A673 (cell line): ENCODE measurements around the gene PXDN. TPM values are rescaled to one million over a fixed set of nuclear protein-coding genes. Genes with fewer than 3 reads are reported as not detected.

Experiments
- BruUV-seq: library from RNA; stranded (reverse); fragments of 400-500 nt; replicated peaks from 2 replicates; lab custom pipeline; 2021; lab: Mats Ljungman, UMichigan
- CTCF ChIA-PET: fragments of 300-600 bp; sonication (Branson Sonifier 250); formaldehyde crosslinking; loops from one replicate; lab custom pipeline; 2022; ENCODE audit warnings: antibody characterized with exemption; lab: Charles Lee
- POLR2A ChIA-PET: fragments of 300-600 bp; sonication (Branson Sonifier 250); formaldehyde crosslinking; loops from one replicate; lab custom pipeline; 2022; ENCODE audit warnings: antibody characterized with exemption; ENCODE audit not compliant: low non-redundant PET; lab: Charles Lee
- DNase-seq: peaks from one replicate; pipeline ENCODE4 v3.0.0-alpha.2; 2015; ENCODE audit warnings: low spot score
- H3K27ac ChIP-seq: fragments of 200-600 bp; sonication (generic); 2 replicates; pipeline ENCODE4 v1.5.1; 2016; ENCODE audit warnings: mixed run types, low read depth, mild to moderate bottlenecking, mixed read lengths, antibody characterized with exemption, low read length; ENCODE audit not compliant: poor library complexity, severe bottlenecking
- H3K27me3 ChIP-seq: fragments of 200-600 bp; sonication (generic); replicated peaks from 2 replicates; pipeline ENCODE4 v1.6.1; 2017; ENCODE audit warnings: mixed run types, low read depth, mild to moderate bottlenecking, mixed read lengths, antibody characterized with exemption, low read length; ENCODE audit not compliant: insufficient read depth, poor library complexity
- H3K36me3 ChIP-seq: fragments of 200-600 bp; sonication (generic); 2 replicates; pipeline ENCODE4 v1.6.1; 2016; ENCODE audit warnings: mixed run types, mild to moderate bottlenecking, mixed read lengths, antibody characterized with exemption, low read length; ENCODE audit not compliant: insufficient read depth, poor library complexity, severe bottlenecking
- H3K4me1 ChIP-seq: fragments of 200-600 bp; sonication (generic); 2 replicates; pipeline ENCODE4 v1.6.1; 2017; ENCODE audit warnings: mixed run types, mild to moderate bottlenecking, mixed read lengths, antibody characterized with exemption, low read length; ENCODE audit not compliant: insufficient read depth, poor library complexity, severe bottlenecking
- H3K4me3 ChIP-seq: fragments of 200-600 bp; sonication (generic); 2 replicates; pipeline ENCODE4 v1.5.1; 2016; ENCODE audit warnings: low read depth, mixed run types, mild to moderate bottlenecking, mixed read lengths, low read length; ENCODE audit not compliant: poor library complexity, severe bottlenecking
- H3K9me3 ChIP-seq: fragments of 200-600 bp; sonication (generic); 2 replicates; pipeline ENCODE4 v1.6.1; 2016; ENCODE audit warnings: mixed run types, low read depth, mild to moderate bottlenecking, mixed read lengths, antibody characterized with exemption, low read length; ENCODE audit not compliant: poor library complexity, severe bottlenecking
- CTCF ChIP-seq: fragments of 300-800, 200-600 bp; sonication (generic); conservative IDR thresholded peaks from 2 replicates; pipeline ENCODE4 v1.5.1; 2017; ENCODE audit warnings: low read depth, mild to moderate bottlenecking, antibody characterized with exemption, low read length, moderate library complexity, mixed read lengths
- EZH2 ChIP-seq: fragments of 200-600 bp; sonication (generic); IDR thresholded peaks from 2 replicates; pipeline ENCODE4 v1.6.1; 2017; ENCODE audit warnings: borderline replicate concordance, low read depth, mild to moderate bottlenecking, mixed read lengths, antibody characterized with exemption, low read length; ENCODE audit not compliant: poor library complexity, severe bottlenecking
- intact Hi-C: fragments of 100-400 bp; cut with micrococcal nuclease; formaldehyde crosslinking; loops from one replicate; pipeline ENCODE4 v1.10.0; 2022; ENCODE audit not compliant: unreplicated experiment
- total RNA-seq: library from RNA; stranded (reverse); gene quantifications from 2 replicates; pipeline ENCODE4 v1.2.3, GENCODE V29; 2021

PXDN gene
- total RNA-seq, 1 experiment from 2014 or later, result 162 TPM

DNA sequence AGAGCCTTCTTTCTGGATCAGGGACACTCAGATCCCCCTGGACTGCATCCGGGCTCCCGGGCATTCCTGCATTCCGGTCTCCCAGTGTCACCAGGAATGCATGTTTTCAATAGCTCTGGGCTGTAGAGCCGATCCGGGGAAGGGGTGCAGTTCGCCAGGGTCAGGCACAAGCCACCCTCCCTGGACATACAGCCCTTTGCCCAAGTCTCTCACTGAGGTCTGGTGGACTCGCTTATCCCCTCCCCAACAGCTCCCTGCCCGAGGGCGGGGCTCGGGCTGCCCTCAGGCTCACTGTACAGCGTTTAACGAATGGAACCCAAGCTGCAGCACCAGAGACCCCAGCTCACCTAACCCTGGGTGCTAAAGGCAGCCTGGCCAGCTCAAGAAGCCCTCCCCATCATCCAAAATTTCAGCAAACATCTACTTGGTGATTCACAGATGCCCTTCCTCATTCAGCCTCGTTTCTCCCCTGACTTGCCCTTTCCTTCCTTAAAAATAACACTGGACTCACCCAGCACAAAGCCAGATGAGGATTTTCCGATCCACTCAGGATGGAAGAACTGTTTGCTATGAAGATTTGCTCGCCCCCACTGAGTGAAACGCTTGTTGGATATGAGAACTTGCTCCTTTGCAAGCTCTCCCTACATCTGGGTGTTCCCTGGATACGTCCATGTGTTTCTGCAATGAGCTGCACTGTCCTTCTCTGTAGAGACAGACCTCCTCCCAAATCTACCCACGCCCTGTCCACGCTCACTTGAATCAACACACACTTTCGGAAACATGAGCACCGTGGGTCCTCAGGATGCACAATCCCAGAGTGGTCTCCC is 58.1 kb downstream of the PXDN start:
- no TSS peak for BruUV-seq

GRCh38 chr2:1685078-1685956 is 59.0 kb downstream of the PXDN start:
- ChIA-PET POLR2A (no interaction called here), CTCF (interaction anchor here (0.7 kb wide), 1 partner anchor 21 kb away, joined by 3 read pairs; no protein-coding TSS in a partner anchor)
- DNase-seq, result no peak
- BruUV-seq, result no TSS peak
- Histone ChIP-seq H3K4me1 (peaks cover 13% of the 10 kb centered on the region), H3K27me3 (no peaks in the 10 kb centered on the region), H3K27ac (peak overlapping the region; percentile 27), H3K4me3 (no peak overlapping the region), H3K36me3 (peaks cover 64% of the 10 kb centered on the region), H3K9me3 (no peaks in the 10 kb centered on the region)
- intact Hi-C loops, result no loop called here
- TF ChIP-seq CTCF (no peak), EZH2 (no peak)

More for the DNA sequence above, 58.1 kb downstream of the PXDN start:
- CTCF ChIA-PET, result interaction anchor here (0.7 kb wide), 1 partner anchor 22 kb away, joined by 3 read pairs; no protein-coding TSS in a partner anchor
- intact Hi-C loops, result no loop called here
- TF ChIP-seq CTCF, result no peak
- POLR2A ChIA-PET, result no interaction called here
- Histone ChIP-seq H3K27me3 (no peaks in the 10 kb centered on the region), H3K4me1 (peaks cover 13% of the 10 kb centered on the region), H3K9me3 (no peaks in the 10 kb centered on the region), H3K36me3 (peaks cover 66% of the 10 kb centered on the region), H3K4me3 (no peak overlapping the region), H3K27ac (no peak overlapping the region)
- no peak for DNase-seq

- no TSS peak for BruUV-seq
- intact Hi-C loops, result no loop called here
- Histone ChIP-seq H3K9me3 (no peaks in the 10 kb centered on the region), H3K27ac (no peak overlapping the region), H3K4me1 (peaks cover 13% of the 10 kb centered on the region), H3K27me3 (no peaks in the 10 kb centered on the region), H3K4me3 (no peak overlapping the region), H3K36me3 (peaks cover 65% of the 10 kb centered on the region)
- TF ChIP-seq CTCF (no peak), EZH2 (no peak)
- DNase-seq, result peak; percentile 49
- ChIA-PET CTCF (no interaction called here), POLR2A (no interaction called here)
These were observed 61.0 kb downstream of the PXDN start for GRCh38 chr2:1683297-1683696.
